ENCODE measurements around the gene SHROOM3.

GRCh38 chr4:76458297-76458696 is 23.3 kb downstream of the SHROOM3 start:
- TF ChIP-seq, protein P1, sequence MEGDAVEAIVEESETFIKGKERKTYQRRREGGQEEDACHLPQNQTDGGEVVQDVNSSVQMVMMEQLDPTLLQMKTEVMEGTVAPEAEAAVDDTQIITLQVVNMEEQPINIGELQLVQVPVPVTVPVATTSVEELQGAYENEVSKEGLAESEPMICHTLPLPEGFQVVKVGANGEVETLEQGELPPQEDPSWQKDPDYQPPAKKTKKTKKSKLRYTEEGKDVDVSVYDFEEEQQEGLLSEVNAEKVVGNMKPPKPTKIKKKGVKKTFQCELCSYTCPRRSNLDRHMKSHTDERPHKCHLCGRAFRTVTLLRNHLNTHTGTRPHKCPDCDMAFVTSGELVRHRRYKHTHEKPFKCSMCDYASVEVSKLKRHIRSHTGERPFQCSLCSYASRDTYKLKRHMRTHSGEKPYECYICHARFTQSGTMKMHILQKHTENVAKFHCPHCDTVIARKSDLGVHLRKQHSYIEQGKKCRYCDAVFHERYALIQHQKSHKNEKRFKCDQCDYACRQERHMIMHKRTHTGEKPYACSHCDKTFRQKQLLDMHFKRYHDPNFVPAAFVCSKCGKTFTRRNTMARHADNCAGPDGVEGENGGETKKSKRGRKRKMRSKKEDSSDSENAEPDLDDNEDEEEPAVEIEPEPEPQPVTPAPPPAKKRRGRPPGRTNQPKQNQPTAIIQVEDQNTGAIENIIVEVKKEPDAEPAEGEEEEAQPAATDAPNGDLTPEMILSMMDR (IDR thresholded peaks at IDR 0.05) = no peak
- no peak for TF ChIP-seq POLR2A (IDR thresholded peaks at IDR 0.05)

Data from body of pancreas (tissue), 4 donors.